ENCODE measurements around the gene BMI1.
A peak's percentile ranks its signal among the peaks of the same experiment; 100 is the strongest.
"Not testable (repeated sequence)": the region's sequence is repeated elsewhere in the genome, so short reads cannot be mapped to it uniquely, and the experiment has no call there.

BMI1 gene

GRCh38 chr10:22320591-22321155 lies at the start of gene BMI1:
TSS of gene BMI1 (plus strand) at chr10:22321099. CDS start at chr10:22326450, 5,351 bp downstream.
- DNase-seq = peak; percentile 72 to 75

GRCh38 chr10:22271786-22272185 lies 49.1 kb upstream of the BMI1 start:
- no peak for DNase-seq

DNA sequence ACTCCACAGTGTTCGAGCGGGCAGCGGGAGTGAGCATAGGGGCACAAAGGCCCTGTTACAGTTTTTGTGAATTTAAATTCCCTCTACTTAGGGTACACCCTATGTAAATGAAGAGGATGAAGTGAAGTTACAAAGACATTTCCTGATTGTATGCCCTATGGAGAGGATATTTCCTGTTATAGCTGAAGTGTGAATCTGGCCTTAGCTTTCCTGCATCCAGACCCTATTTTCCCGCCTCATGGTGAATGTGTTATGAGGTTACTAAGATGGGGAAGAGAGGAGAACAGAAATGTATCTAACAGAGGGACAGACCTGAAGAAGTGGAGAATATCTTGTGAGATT lies 42.5 kb upstream of the BMI1 start:
- DNase-seq = no peak

DNA sequence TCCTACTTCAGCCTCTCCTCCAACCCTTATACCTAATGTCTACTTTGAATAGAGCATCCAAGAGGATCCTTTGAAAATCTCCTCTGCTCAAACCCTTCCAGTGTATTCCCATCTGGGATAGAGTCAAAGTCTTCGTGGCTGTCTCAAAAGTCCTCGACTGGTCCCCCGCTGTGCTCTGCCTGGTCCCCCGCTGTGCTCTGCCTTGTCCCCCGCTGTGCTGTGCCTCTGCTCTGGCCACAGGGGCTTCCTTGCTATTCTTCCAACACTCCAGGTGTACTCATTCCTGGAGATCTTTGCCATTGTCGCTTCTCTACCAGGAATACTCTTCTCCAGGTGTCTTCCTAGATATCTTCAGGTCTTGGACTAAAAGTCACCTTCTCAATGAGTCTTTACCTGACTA lies 40.8 kb upstream of the BMI1 start:
- no peak for DNase-seq

GRCh38 chr10:22285130-22285529 lies 35.8 kb upstream of the BMI1 start:
- DNase-seq = no peak

DNA sequence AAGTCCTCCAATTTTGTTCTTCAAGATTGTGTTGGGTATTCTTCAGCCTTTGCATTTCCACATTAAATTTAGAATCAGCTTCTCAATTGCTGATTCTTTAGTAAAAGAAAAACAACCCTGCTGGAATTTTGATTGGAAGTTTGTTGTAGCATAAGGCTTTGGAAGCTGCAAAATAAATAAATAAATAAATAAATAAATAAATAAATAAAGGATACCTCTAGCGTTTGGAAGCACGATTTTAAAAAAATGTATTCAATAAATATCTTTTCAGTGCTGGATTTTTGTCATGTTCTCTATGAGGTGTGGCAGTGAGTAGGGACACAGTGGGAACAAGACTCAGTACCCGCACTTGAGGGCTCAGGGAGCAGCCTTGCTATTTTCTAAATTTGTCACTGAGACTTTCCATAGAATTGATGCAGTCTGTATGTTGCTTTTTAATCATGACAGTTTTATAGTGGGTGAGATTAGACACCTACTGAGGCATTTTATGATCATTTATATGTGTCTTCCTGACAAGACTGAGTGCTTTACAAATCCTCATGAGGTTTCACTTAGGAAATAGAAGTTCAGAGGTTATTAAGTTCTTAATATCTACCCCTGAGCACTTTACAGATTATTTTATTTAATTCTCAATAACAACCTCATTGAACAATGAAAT lies 27.0 kb upstream of the BMI1 start:
- DNase-seq = no peak

- no peak for DNase-seq
Observed at GRCh38 chr10:22294694-22295093, 26.2 kb upstream of the BMI1 start.

- DNase-seq = no peak
Observed at GRCh38 chr10:22301193-22301592, 19.7 kb upstream of the BMI1 start.

DNA sequence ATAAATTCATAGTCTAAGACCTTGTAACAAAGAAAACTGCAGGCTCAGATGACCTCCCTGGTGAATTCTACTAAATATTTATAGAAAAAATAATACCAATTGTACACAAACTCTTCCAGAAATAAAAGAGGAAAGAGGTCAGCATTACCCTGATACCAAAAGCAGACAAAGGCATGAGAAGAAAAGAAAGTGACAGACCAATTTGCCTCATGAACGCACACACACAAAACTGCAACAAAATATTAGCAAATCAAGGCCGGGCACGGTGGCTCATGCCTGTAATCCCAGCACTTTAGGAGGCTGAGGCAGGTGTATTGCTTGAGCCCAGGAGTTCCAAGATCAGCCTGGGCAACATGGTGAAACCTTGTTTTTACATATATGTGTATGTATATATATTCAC lies 17.4 kb upstream of the BMI1 start:
- DNase-seq = no peak

DNA sequence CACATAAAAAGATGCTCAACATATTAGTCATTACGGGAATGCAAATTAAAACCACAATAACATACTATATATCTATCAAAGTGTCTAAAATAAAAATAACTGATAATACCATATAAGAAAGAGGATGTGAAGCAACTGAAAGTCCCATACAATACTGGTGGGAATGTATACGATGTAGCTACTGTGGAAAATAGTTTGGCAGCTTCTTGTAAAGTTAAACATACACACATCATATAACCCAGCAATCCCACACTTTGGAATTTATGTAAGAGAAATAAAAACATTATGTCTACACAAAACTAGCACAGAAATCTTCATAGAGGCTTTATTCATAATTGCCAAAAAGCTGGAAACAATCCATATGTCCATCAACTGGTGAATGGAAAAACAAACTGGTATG lies 15.2 kb upstream of the BMI1 start:
- DNase-seq = no peak

GRCh38 chr10:22308390-22308789 lies 12.5 kb upstream of the BMI1 start:
- DNase-seq = no peak

DNA sequence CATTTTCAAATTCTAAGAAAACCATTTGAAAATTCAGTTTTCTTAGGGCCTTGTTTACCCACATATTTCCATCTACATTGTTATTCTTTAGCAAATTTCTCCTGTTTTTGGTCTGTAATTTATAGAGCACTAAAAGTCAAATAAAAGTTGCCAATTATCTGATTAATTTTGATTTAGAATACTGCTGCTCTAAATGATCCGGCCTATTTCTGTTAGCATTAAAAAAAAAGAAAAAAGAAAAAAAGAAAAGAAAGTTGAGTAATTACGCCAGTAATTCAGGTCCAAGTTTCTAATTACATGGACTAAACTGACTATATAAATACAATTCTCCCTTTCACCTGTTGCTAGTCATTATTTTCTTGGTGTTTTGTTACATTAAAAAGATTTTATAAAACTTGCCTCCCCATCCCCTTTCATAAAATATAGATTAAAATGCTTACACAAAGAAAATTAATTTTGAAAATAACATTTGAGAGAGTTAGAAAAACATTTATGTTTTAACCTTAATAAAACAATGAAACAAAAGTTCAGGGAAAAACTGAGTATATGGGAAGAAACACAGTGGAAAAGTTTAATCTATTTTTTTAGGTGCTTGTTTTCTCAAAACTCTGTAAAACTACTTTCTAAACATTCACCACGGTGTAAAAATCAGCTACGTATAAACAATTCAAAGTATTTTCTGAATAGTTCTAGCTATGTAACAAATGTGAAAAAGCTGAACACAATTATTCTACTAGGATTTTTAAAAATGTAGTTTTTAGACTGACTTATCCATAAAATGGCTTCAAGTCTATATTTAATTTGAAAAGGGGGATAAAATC lies 11.5 kb upstream of the BMI1 start:
- no peak for DNase-seq

GRCh38 chr10:22310012-22310411 lies 10.9 kb upstream of the BMI1 start:
- not testable (repeated sequence) for DNase-seq

DNA sequence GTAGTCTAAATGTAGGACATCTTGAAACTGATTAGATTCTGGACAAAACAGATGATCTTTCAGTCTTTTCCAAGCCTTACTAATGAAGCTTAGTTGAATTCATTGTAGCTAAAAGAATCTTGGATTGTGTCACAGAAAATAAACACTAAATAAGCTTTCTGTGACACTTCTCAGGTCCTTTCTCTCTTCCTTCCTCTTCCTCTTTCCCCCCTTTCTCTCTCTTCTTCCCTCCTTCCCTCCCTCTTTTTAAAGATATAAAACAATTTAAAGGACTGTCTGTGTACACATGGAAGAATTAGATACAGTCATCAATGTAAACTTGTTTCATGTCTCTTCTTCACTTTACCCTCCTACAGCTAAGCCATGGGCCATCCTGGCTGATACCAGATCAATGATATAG lies 10.0 kb upstream of the BMI1 start:
- DNase-seq = no peak

GRCh38 chr10:22314852-22315251 lies 6.0 kb upstream of the BMI1 start:
- DNase-seq = no peak

DNA sequence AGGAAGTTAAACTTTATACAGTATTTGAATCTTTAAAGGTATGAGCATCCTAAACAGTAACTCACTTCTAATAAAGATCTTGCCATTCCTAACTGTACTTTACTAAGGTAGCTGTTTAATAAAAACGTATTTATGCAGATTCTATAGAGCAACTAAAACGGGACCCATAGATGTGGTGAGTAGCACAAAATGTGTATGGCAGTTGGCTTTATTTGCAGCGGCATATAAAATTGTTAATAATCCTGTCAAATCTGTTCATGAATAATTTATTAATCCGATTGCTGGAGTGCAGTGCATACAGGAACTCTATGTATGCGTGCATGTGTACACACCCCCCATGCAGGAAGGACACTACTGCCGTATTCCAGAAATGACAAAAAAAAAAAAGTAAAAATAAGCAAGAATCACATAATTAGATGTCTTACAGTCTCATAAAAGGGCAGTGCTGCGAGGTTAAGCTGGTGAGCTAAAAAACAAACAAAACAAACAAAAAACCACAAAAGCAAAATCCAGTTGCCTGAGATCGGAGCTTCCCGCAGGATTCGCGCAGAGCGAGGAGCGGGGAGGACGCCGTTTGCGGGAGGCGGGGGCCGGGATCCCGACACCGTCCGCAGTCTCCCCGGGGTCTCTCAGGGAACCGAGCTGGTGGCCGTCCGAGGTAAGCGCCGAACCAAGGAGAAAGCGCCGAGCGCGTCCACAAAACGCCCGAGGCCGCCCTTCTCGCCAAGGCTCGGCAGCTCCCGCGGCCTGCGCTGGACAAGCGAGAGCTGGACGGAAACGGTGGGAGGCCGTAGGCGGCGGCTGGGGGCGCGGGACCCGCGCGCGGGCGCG lies 5.2 kb upstream of the BMI1 start:
- DNase-seq = peak; percentile 53 to 55

DNA sequence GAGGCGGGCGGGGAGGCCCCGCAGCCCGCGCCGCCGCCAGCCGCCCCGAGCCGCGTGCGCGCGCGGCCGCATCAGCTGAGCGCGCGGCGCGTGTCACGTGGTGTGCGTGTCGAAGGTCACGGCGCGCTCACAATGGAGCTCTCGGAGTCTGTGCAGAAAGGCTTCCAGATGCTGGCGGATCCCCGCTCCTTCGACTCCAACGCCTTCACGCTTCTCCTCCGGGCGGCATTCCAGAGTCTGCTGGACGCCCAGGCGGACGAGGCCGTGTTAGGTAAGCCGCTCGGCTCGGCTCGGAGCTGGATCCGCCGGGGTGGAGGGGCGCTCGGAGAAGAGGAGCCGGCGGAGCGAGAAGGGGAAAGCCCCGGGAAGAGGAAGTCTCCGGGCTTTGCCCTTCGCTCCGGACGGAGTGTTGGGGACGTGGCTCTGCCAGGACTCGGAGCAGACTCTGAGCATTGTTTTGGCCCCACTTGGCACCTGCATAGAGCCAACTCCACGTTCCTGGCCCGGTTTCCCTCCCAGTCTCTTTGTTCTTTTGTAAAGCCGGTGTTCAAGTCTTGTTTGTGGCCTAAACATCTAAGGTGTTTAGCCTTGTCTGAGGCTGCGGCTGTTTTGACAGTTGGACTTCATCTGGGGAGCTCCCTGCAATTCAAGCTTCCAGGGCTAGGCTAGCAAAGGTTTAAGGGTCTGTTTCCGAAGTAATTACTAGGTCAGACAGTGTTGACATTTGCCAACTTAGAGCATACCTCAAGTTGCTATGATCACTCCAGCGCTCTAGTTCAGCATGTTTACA lies 4.4 kb upstream of the BMI1 start, which contains the start of gene COMMD3:
Gene COMMD3 (plus strand): TSS at position 103 of the 790 bp plus-strand sequence. CDS start 30 bp downstream, at position 133.
- peak; percentile 90 for DNase-seq

DNA sequence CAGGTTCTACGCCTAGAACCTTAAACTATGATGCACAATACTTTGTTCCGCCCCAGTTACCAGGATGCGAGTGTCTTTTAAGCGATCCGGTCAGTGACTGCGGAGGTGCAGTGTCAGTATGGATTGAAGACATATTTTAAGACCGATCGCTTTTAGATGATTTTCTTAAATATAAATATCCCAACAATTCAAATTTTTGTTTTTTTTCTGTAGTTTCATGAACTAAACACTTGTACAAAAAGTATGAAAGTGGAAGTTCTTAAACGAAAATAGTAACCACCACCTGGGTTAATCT lies 3.9 kb upstream of the BMI1 start:
- no peak for DNase-seq

GRCh38 chr10:22317771-22318565 lies 2.9 kb upstream of the BMI1 start:
- DNase-seq = peak; percentile 22 to 23

DNA sequence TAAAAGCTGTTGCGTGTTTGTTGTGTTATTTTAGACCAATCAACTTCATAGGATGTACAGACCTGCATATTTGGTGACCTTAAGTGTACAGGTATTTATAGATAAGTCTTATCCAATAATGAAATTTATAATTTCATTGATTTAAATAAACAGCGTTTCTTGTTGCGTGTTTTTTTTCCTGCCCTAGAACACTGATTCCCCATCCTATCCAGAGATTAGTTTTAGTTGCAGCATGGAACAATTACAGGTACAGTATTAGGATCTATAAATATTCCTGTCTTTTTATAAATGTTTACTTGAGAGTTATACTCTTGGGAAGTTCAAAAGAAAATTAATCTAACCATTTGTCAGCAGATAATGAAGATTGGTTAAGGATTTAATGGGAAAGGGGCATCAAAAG lies 2.1 kb upstream of the BMI1 start:
- DNase-seq = no peak

DNA sequence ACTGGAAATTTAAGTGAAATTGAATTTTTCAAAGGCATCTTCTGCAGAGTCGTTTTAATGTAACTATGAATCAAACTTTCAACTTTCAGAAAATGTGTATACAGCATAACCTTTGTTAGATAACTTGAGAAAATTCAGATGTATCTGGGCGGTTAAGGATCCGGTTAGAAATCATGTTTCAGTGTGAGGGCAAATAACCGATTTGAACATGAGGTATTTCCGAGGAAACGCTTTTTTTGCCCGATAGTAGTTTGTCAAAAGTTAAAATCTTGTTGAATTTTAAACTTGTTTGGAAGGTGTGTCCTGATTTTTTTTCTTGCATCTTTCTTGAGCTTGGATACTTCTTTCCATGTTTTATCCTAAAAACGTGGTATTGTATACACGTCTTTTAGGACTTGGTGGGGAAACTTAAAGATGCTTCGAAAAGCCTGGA lies 1.3 kb upstream of the BMI1 start:
- no peak for DNase-seq
